ENCODE measurements around the gene SARNP.

Gene SARNP

DNA sequence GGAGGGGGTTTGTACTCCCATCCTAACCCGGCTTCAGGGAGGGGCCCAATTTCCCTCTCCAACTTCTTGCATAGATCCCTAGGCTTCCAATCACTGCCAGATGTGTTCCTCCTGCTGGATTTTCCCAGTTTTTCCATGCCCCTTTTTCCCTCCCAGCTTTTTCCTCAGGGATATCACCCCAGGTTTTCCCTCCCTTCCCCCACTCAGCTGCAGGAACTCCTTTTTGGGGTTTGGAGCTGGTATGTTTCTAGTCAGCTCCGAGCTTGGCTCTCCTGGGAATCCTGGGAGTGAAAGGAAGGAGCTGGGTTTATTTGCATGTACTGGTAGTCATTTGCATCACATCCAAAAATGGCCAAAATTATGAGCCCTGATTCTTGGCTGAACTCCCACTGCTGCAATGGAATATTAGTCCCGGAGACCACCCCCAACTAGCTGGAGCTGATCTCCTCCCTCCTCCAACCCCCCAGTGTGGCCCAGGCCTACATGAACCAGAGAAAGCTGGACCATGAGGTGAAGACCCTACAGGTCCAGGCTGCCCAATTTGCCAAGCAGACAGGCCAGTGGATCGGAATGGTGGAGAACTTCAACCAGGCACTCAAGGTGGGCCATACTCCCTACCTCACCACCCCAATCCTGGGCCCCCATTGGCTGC, 98.8 kb downstream of the SARNP start:
- Histone ChIP-seq H3K27me3 (ENCODE audit: low read depth) (no peaks in the 10 kb centered on the region), H3K36me3 (replicated peaks) (peaks cover 6% of the 10 kb centered on the region), H3K4me1 (peaks cover 17% of the 10 kb centered on the region), H3K4me3 (no peak overlapping the region), H3K9me3 (no peaks in the 10 kb centered on the region)
- no peak for DNase-seq (ENCODE audit: low spot score in 2 of 2)
- in situ Hi-C loops (cut with MboI; ENCODE audit: low sequenced_read_pairs), result no loop called here

DNA sequence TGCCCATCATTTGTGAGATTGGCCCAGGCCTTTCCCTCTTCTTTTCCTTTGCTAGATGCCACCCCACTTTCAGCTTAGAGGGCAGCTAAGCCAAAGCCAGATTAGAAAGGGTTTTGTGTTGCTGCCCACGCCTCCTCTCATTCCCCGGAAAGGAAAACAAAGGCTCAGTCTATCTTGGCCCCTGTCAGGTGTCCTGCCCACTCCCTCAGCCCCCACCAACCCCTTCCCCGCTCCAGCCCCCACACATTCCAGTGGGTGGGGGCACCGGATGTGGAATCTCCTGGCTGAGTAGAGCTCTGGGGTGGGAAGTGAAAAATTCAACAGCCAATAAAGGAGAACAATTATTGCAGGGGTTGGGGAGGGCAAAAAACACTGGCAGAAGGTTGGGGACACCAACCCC, 99.5 kb downstream of the SARNP start:
- Histone ChIP-seq H3K36me3 (replicated peaks) (no peaks in the 10 kb centered on the region), H3K9me3 (no peaks in the 10 kb centered on the region), H3K4me3 (no peak overlapping the region), H3K4me1 (peaks cover 17% of the 10 kb centered on the region), H3K27me3 (ENCODE audit: low read depth) (no peaks in the 10 kb centered on the region)
- in situ Hi-C loops (cut with MboI; ENCODE audit: low sequenced_read_pairs), result no loop called here
- DNase-seq (ENCODE audit: low spot score in 2 of 2), result no peak

DNA sequence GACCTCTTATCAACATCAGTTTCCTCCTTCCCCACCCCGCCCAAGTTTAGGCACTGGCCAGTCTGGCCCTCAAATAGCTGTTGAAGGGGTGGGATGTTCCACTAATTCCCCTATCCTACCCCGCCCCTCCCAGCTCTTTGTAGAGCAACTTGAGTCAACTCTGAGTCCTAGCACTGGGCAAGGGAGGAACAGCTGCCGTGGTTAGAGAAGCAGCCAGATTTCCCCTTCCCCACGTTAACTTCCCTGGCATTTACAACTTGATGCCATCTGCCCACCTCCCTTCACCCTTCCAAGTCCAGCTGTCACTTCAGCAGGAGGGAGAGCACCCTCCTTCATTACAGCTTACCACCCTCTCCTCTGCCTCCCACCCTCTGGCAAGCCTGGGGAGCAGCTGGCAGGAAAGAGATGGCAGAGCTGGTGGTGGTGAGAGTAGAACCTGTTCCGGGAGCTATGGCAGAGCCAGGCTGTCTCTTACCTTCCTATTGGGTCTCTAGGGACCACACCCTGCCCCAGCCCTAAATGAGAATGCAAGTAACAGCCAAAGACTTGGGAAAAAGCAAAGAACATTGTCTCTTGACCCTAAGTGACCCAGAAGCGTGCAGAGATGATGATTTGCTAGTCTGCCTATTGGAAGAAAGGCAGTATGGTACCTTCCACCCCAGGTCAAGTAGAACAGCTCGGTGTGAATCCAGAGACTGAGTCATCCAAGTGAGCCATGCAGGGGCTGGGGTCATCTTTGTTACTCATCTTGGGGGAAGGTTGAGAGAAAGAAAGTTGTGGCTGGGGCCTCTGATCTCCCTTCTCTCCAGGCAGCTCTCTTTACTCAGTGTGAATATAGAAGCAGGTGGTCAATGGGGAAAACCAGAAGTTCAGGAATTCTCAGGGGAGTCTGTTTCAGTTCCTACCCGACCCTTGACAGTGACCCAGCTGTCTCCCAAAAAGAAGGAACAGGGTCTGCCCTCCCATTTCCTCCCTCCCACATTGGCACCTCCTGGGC, 100.2 kb downstream of the SARNP start:
- H3K9me3 ChIP-seq, result no peaks in the 10 kb centered on the region
- no peak for DNase-seq (ENCODE audit: low spot score in 2 of 2)
- in situ Hi-C loops (cut with MboI; ENCODE audit: low sequenced_read_pairs), result no loop called here
- H3K4me1 ChIP-seq, result peaks cover 17% of the 10 kb centered on the region
- no peaks in the 10 kb centered on the region for H3K27me3 ChIP-seq (ENCODE audit: low read depth)
- no peaks in the 10 kb centered on the region for H3K36me3 ChIP-seq (replicated peaks)
- H3K4me3 ChIP-seq, result peak overlapping the region; percentile 70

DNA sequence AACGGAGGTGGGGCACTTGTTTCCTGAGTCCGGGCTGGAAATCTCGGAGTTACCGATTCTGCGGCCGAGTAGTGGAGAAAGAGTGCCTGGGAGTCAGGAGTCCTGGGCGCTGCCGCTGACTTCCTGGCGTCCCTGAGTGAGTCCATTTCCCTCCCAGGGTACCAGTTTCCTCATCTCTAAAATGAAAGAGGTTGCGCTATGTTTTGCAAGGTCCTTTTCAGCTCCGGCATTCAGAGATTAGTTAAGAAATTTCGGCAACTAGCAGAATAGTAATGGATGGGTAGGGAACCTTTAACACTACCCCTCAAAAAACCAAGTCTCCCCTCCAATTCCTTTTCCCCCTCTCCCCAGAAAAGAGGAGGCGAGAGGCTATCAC, 101.0 kb downstream of the SARNP start:
- peak overlapping the region; percentile 70 for H3K4me3 ChIP-seq
- DNase-seq (ENCODE audit: low spot score in 2 of 2), result no peak
- no peaks in the 10 kb centered on the region for H3K9me3 ChIP-seq
- peaks cover 1% of the 10 kb centered on the region; the same call in 1 of the 2 replicates for H3K27me3 ChIP-seq (ENCODE audit: low read depth)
- peaks cover 17% of the 10 kb centered on the region for H3K4me1 ChIP-seq
- no peaks in the 10 kb centered on the region for H3K36me3 ChIP-seq (replicated peaks)
- in situ Hi-C loops (cut with MboI; ENCODE audit: low sequenced_read_pairs), result no loop called here

DNA sequence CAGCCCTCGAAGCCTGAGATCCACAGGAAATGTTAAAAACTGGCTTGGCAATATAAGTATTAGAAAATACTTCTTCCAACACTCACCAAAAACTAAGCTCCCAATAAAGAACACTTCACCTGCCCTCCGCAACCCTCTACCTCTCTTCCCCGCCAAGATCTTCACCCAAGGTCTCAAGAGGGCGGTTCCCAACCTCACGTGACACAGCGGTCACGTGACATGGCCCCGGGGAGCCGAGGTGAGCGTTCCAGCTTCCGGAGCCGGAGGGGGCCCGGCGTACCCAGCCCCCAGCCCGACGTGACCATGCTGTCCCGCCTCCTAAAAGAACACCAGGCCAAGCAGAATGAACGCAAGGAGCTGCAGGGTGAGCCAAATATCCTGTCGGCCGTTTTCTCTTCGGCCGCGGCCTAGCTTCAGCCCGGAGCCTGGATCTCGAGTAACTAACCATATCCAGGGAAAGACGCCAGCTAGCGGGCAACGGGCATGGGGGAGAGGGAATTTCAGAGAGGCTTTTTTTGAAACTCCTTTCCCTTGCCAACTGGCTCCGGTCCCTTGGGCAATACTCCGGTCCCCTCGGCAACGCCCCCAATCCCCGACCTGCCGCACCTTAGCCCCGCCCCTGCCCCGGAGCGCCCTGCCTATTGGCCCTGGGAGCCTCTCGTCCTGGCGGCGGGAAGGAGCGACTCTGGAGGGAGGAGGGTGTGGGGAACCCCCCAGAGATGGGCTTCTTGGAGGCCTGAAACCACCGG, 101.5 kb downstream of the SARNP start, which contains the start of gene BLOC1S1:
TSS of gene BLOC1S1 (plus strand) at position 214 of the 749 bp plus-strand sequence. CDS start at position 220, 6 bp downstream.
- Histone ChIP-seq H3K36me3 (replicated peaks) (no peaks in the 10 kb centered on the region), H3K4me1 (peaks cover 17% of the 10 kb centered on the region), H3K4me3 (peak within 1 kb of the TSS; percentile 70), H3K9me3 (no peaks in the 10 kb centered on the region), H3K27me3 (ENCODE audit: low read depth) (peaks cover 4% of the 10 kb centered on the region; the same call in 1 of the 2 replicates)
- peak; percentile 84 to 97 for DNase-seq (ENCODE audit: low spot score in 2 of 2)
- in situ Hi-C loops (cut with MboI; ENCODE audit: low sequenced_read_pairs), result no loop called here

DNA sequence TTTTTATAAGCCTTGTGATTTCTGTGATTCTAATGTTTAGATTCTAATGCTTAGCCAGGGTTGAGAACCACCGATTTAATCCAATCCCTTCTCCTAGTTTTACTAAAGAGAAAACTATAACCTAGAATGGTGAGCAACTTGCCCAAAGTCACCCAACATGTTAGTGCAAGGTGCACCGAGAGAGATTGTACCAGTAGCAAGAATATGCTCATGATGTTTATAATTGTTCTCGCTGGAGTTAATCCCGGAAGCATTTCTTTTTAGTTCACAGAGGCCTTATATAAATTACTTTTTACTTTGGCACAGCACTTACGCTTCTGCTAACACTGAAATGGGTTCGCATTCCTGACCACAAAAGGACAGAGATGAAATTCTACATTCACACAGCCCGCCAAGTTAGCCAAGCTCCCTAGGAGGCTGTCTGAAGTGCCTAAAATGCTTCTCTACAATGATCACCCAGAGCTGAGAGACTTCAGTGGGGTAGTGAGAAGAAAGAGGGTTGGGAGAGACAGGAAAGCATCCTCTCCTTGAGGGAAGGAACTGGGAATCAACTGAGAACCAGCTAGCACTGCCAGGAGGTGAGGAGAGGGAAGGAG, 102.3 kb downstream of the SARNP start:
- H3K4me1 ChIP-seq, result peaks cover 17% of the 10 kb centered on the region
- DNase-seq (ENCODE audit: low spot score in 2 of 2), result no peak

DNA sequence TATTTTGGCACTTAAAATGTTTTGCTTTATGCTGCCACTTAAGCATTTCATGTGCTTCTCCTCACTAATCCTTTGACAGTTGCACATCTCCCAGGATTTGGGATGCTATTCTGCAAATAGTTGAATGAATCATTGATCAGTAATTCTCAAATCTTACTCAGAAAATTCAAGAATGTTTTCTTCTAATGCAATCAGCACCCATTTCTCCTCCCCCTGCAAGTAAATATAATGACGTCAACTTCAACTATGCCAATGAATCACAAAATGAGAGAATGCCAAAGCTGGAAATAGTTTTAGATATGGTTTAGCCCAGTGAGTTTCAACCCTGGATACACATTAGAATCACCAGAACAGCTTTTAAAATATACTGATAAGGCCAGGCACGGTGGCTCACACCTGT, 103.8 kb downstream of the SARNP start:
- H3K36me3 ChIP-seq (replicated peaks), result no peaks in the 10 kb centered on the region
- H3K4me3 ChIP-seq, result no peak overlapping the region
- peaks cover 17% of the 10 kb centered on the region for H3K27me3 ChIP-seq (ENCODE audit: low read depth)
- in situ Hi-C loops (cut with MboI; ENCODE audit: low sequenced_read_pairs), result no loop called here
- no peak for DNase-seq (ENCODE audit: low spot score in 2 of 2)
- peaks cover 17% of the 10 kb centered on the region for H3K4me1 ChIP-seq
- no peaks in the 10 kb centered on the region for H3K9me3 ChIP-seq

More for the DNA sequence above, 102.3 kb downstream of the SARNP start:
- Histone ChIP-seq H3K4me3 (peak overlapping the region; percentile 70), H3K36me3 (replicated peaks) (no peaks in the 10 kb centered on the region), H3K27me3 (ENCODE audit: low read depth) (peaks cover 4% of the 10 kb centered on the region; the same call in 1 of the 2 replicates), H3K9me3 (no peaks in the 10 kb centered on the region)
- in situ Hi-C loops (cut with MboI; ENCODE audit: low sequenced_read_pairs), result no loop called here

DNA sequence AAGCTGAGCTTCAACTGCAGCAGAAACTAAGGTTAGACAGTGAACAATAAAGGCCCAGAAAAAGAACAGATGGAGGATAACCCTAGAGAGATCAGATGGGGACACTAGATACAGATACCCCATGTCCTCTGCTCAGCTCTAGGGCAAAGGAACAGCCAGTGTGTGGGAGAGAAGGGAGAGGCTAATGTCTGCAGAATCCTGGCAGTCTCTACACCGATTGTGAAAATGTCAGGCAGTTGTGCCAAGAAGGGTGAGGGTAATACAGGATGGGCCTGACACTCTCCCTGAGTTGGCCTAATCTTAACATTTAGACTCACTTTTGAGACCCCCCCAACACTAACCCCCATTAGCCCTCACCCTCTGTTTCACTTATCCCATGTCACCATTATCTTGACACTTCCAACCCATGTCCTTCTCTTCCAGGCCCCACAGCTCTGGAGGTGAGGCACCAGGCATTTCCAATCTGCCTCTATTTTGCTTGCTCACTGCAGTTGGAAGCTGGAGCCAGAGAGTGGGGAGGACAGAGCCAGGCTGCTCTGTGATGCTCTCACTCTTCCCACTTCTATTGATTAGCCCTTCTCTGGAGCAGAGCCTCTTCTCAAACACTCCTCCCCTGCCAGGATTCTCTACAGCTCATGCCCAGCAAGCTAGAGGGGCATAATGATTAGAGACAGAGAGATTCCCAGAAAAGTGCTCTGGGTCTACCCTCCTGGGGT, 104.7 kb downstream of the SARNP start:
- H3K4me3 ChIP-seq, result no peak overlapping the region
- DNase-seq (ENCODE audit: low spot score in 2 of 2), result no peak
- H3K36me3 ChIP-seq (replicated peaks), result no peaks in the 10 kb centered on the region
- H3K4me1 ChIP-seq, result peaks cover 16% of the 10 kb centered on the region
- in situ Hi-C loops (cut with MboI; ENCODE audit: low sequenced_read_pairs), result no loop called here
- H3K9me3 ChIP-seq, result no peaks in the 10 kb centered on the region
- H3K27me3 ChIP-seq (ENCODE audit: low read depth), result peaks cover 25% of the 10 kb centered on the region

DNA sequence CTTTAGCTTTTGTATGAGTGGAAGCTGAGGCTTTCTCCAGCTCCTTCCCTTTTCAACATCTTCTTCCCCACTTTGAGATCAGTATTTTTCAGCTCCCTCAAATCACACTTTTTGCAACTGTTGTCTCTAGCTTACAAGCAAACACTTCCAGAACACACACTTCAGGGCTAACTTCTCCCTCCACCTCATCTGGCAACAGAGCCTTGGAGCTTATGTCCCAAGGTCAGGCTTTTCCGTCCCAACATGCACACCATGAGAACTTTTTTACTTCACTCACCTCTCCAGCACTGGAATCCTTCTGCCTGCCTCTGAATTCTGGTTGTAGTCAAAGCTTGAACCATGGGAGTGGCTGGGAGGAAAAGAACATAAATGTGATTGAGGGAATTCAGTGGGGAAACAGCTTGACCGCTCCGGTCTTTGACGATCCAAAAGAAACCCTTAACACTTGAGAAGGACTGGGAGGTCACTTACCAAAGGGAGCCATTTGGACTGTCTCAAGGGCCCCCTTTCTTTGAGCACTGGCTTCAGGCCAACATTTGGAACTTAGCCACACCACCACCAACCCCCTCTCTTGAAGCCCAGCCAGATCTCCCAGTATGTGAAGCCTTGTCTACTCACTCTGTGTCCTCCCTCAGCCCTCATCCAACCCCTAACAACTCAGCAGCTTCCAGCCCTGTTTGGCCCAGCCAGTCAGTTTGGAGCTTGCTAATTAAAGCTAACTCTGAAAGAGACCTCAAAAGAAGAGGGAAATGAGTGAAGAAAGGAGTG, 105.6 kb downstream of the SARNP start:
- Histone ChIP-seq H3K27me3 (ENCODE audit: low read depth) (peaks cover 25% of the 10 kb centered on the region), H3K36me3 (replicated peaks) (no peaks in the 10 kb centered on the region), H3K4me1 (peaks cover 9% of the 10 kb centered on the region), H3K9me3 (no peaks in the 10 kb centered on the region), H3K4me3 (no peak overlapping the region)
- in situ Hi-C loops (cut with MboI; ENCODE audit: low sequenced_read_pairs), result no loop called here
- no peak for DNase-seq (ENCODE audit: low spot score in 2 of 2)

DNA sequence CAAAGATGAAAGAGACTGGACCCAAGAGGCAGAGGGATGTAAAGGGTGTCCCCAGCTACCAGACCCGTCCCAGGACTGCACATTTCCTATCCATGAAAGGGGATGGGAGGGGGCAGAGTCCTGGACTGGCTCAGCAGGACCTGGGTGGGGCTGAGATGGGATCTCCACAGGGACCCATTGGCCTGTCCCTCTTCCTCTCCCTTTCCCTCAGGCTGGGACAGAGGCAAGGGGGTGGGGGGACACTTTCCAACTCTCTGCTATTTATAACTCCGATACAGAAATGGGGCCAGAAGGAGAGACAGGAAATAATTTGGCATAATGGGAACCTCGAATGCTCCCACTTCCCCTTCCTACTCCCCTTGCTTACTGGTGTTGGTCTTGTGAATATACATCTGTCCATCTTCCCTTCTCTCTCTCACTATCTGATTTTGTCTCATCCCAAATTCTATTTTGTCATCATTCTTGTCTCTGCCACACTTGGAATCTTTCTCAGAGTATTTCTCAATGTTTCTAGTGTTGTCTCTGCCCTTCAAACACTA, 108.8 kb downstream of the SARNP start:
- no peak for DNase-seq (ENCODE audit: low spot score in 2 of 2)
- H3K4me3 ChIP-seq, result no peak overlapping the region
- in situ Hi-C loops (cut with MboI; ENCODE audit: low sequenced_read_pairs), result no loop called here
- H3K27me3 ChIP-seq (ENCODE audit: low read depth), result peaks cover 25% of the 10 kb centered on the region
- no peaks in the 10 kb centered on the region for H3K36me3 ChIP-seq (replicated peaks)
- no peaks in the 10 kb centered on the region for H3K9me3 ChIP-seq
- peaks cover 9% of the 10 kb centered on the region for H3K4me1 ChIP-seq

DNA sequence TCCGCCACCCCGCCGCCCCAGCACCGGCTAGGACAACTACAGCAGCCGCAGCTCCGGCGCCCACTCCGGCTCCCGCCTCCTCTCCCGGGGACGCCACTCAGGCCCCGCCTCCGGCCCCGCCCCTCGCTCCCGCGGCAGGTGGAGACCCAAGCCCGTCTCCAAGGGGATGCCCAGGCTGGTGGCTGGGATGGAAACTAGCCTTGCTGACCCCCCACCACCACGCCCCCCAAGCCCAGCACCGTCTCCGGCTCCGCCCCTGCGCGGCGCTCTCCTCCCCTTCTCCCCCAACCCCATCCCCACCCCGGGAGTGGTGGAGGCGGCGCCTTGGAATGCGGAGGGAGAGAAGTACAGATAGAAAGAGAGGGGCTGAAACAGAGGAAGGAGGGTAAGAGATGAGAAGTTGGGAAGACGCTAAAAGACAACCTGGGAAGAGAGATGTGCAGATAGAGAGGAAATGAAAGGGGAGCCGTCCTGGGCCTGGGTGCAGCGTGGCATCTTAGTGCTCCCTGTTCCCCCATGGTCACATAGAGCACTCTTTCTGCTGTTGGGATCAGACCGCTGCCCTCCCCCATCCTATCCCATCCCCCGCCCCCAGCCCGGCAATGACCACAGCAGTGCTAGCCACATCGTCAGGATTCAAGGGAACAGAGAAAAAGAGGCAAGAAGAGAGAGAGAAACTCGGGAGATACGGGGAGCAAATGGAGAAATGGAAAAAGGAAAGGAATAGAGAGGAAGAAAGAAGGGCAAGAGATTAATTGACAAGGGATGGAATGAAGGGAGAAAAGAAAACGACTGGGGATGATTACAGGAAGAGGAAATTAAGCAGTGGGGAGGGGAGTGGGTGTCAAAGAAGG, 109.5 kb downstream of the SARNP start, which contains the start of gene ITGA7:
TSS of gene ITGA7 (minus strand) at position 64 of the 854 bp plus-strand sequence. CDS start 222 bp downstream, outside the sequence.
- peaks cover 9% of the 10 kb centered on the region for H3K4me1 ChIP-seq
- H3K27me3 ChIP-seq (ENCODE audit: low read depth), result peaks cover 25% of the 10 kb centered on the region
- peak within 1 kb of the TSS; percentile 55 for H3K4me3 ChIP-seq
- in situ Hi-C loops (cut with MboI; ENCODE audit: low sequenced_read_pairs), result no loop called here
- no peaks in the 10 kb centered on the region for H3K36me3 ChIP-seq (replicated peaks)
- peak; percentile 67 to 94 for DNase-seq (ENCODE audit: low spot score in 2 of 2)
- no peaks in the 10 kb centered on the region for H3K9me3 ChIP-seq
